ENCODE data around the gene REPIN1. TPM values are rescaled to one million over a fixed set of nuclear protein-coding genes. Genes with fewer than 3 reads are reported as not detected.

The REPIN1 gene
- total RNA-seq, 1 donor from 2014 or later, result 148 TPM

GRCh38 chr7:150333659-150334058 is 35.0 kb upstream of the REPIN1 start:
- H3K4me3 Mint-ChIP-seq (ENCODE audit: low read depth), result no peak overlapping the region
- no peak for DNase-seq (ENCODE audit: low spot score, unreplicated experiment)
- TF ChIP-seq, protein P1, sequence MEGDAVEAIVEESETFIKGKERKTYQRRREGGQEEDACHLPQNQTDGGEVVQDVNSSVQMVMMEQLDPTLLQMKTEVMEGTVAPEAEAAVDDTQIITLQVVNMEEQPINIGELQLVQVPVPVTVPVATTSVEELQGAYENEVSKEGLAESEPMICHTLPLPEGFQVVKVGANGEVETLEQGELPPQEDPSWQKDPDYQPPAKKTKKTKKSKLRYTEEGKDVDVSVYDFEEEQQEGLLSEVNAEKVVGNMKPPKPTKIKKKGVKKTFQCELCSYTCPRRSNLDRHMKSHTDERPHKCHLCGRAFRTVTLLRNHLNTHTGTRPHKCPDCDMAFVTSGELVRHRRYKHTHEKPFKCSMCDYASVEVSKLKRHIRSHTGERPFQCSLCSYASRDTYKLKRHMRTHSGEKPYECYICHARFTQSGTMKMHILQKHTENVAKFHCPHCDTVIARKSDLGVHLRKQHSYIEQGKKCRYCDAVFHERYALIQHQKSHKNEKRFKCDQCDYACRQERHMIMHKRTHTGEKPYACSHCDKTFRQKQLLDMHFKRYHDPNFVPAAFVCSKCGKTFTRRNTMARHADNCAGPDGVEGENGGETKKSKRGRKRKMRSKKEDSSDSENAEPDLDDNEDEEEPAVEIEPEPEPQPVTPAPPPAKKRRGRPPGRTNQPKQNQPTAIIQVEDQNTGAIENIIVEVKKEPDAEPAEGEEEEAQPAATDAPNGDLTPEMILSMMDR (IDR thresholded peaks at IDR 0.05; ENCODE audit: unreplicated experiment), result no peak
- peaks cover 2% of the 10 kb centered on the region for H3K27me3 Mint-ChIP-seq
- H3K9me3 Mint-ChIP-seq (ENCODE audit: low read depth), result no peaks in the 10 kb centered on the region
- peak overlapping the region; percentile 69 for H3K27ac Mint-ChIP-seq
- H3K4me1 Mint-ChIP-seq (ENCODE audit: low read depth), result peaks cover 10% of the 10 kb centered on the region
- no peaks in the 10 kb centered on the region for H3K36me3 Mint-ChIP-seq (ENCODE audit: insufficient read depth)

- DNase-seq (ENCODE audit: low spot score, unreplicated experiment), result no peak
- no peak overlapping the region for H3K4me3 Mint-ChIP-seq (ENCODE audit: low read depth)
- H3K36me3 Mint-ChIP-seq (ENCODE audit: insufficient read depth), result no peaks in the 10 kb centered on the region
- H3K27me3 Mint-ChIP-seq, result peaks cover 3% of the 10 kb centered on the region
- peaks cover 10% of the 10 kb centered on the region for H3K4me1 Mint-ChIP-seq (ENCODE audit: low read depth)
- no peaks in the 10 kb centered on the region for H3K9me3 Mint-ChIP-seq (ENCODE audit: low read depth)
- H3K27ac Mint-ChIP-seq, result no peak overlapping the region
- TF ChIP-seq, protein P1 (IDR thresholded peaks at IDR 0.05; ENCODE audit: unreplicated experiment), result no peak
Observed at GRCh38 chr7:150334108-150334507, 34.5 kb upstream of the REPIN1 start.

DNA sequence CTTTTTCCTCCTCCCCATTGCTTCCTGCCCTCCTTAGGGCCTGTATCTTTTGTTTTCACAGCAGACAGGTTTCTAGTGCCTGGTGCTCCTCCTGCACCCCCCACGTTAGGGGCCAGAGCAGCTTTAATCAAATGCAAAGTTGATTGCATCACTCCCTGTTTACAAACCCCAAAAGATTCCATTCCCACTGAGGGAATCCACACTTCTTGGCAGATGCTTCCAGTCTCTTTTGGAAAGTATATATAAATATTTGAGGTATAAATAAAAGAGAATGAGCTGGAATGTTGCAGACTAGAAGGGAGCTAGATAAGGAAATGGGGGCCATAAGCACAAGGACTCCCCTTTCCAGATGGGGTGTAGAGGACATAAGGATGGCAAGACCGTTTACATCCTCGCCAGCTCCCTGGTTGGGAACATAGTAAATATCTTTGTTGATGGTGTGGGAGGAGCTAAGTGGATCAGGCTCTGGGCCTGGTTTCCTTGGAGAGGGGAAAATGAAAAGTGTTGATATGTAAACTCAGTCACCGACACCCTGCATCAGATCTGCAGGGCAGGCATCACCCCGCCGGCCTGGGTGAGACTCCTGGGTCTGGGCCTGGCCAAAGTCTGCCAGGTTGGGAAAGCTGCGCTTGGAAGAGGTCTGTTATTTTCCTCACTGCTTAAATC is 33.4 kb upstream of the REPIN1 start:
- Mint-ChIP-seq H3K27me3 (peaks cover 13% of the 10 kb centered on the region), H3K4me3 (ENCODE audit: low read depth) (no peak overlapping the region), H3K36me3 (ENCODE audit: insufficient read depth) (no peaks in the 10 kb centered on the region), H3K4me1 (ENCODE audit: low read depth) (peaks cover 14% of the 10 kb centered on the region), H3K27ac (no peak overlapping the region), H3K9me3 (ENCODE audit: low read depth) (no peaks in the 10 kb centered on the region)
- DNase-seq (ENCODE audit: low spot score, unreplicated experiment), result no peak
- TF ChIP-seq, protein P1 (IDR thresholded peaks at IDR 0.05; ENCODE audit: unreplicated experiment), result no peak

GRCh38 chr7:150335774-150336112 is 32.9 kb upstream of the REPIN1 start:
- Mint-ChIP-seq H3K27me3 (peaks cover 15% of the 10 kb centered on the region), H3K4me1 (ENCODE audit: low read depth) (peaks cover 15% of the 10 kb centered on the region), H3K9me3 (ENCODE audit: low read depth) (no peaks in the 10 kb centered on the region), H3K36me3 (ENCODE audit: insufficient read depth) (no peaks in the 10 kb centered on the region), H3K27ac (peak overlapping the region; percentile 51), H3K4me3 (ENCODE audit: low read depth) (no peak overlapping the region)
- TF ChIP-seq, protein P1 (IDR thresholded peaks at IDR 0.05; ENCODE audit: unreplicated experiment), result no peak
- DNase-seq (ENCODE audit: low spot score, unreplicated experiment), result no peak

GRCh38 chr7:150336746-150337145 is 31.9 kb upstream of the REPIN1 start:
- no peak for DNase-seq (ENCODE audit: low spot score, unreplicated experiment)
- no peak overlapping the region for H3K27ac Mint-ChIP-seq
- H3K36me3 Mint-ChIP-seq (ENCODE audit: insufficient read depth), result no peaks in the 10 kb centered on the region
- TF ChIP-seq, protein P1 (IDR thresholded peaks at IDR 0.05; ENCODE audit: unreplicated experiment), result no peak
- H3K27me3 Mint-ChIP-seq, result peaks cover 18% of the 10 kb centered on the region
- H3K4me3 Mint-ChIP-seq (ENCODE audit: low read depth), result no peak overlapping the region
- H3K9me3 Mint-ChIP-seq (ENCODE audit: low read depth), result no peaks in the 10 kb centered on the region
- peaks cover 17% of the 10 kb centered on the region for H3K4me1 Mint-ChIP-seq (ENCODE audit: low read depth)
